SU-DHL-6 (cell line): ENCODE data around the gene RALGAPA1.

Experiments
- H2AFZ ChIP-seq: fragments of 200-600 bp; sonication (generic); 2 replicates; pipeline ENCODE4 v1.6.1; 2014; ENCODE audit warnings: low read depth, mild to moderate bottlenecking, moderate library complexity, mixed read lengths, antibody characterized with exemption, low read length; ENCODE audit not compliant: severe bottlenecking
- H3F3A ChIP-seq: fragments of 200-600 bp; shearing (Covaris generic); 2 replicates; pipeline ENCODE4 v1.6.0; 2016; ENCODE audit warnings: antibody characterized with exemption, mild to moderate bottlenecking; ENCODE audit not compliant: insufficient read depth
- H3K27ac ChIP-seq: fragments of 200-600 bp; sonication (generic); 2 replicates; pipeline ENCODE4 v1.5.1; 2016; ENCODE audit warnings: low read depth, mild to moderate bottlenecking, low read length, moderate library complexity, mixed read lengths
- H3K27me3 ChIP-seq: fragments of 200-600 bp; sonication (generic), shearing (Covaris generic); 2 replicates; pipeline ENCODE4 v1.6.0; 2014; ENCODE audit warnings: mild to moderate bottlenecking, low read length
- H3K36me3 ChIP-seq: fragments of 200-600 bp; sonication (generic); 2 replicates; pipeline ENCODE4 v1.6.1; 2014; ENCODE audit warnings: mild to moderate bottlenecking, low read length, mixed read lengths
- H3K4me2 ChIP-seq: fragments of 300-600, 200-600 bp; shearing (Covaris generic), sonication (generic); 2 replicates; pipeline ENCODE4 v1.6.0; 2014; ENCODE audit warnings: low read length, low read depth, mild to moderate bottlenecking; ENCODE audit not compliant: poor library complexity, severe bottlenecking
- H3K4me3 ChIP-seq: fragments of 200-600 bp; sonication (generic); 2 replicates; pipeline ENCODE4 v1.5.1; 2014; ENCODE audit warnings: antibody characterized with exemption, low read length, mild to moderate bottlenecking, mixed read lengths; ENCODE audit not compliant: insufficient read depth, poor library complexity, severe bottlenecking
- H3K79me2 ChIP-seq: fragments of 200-600 bp; sonication (generic); 2 replicates; pipeline ENCODE4 v1.6.1; 2014; ENCODE audit warnings: mild to moderate bottlenecking, low read length, moderate library complexity; ENCODE audit not compliant: insufficient read depth
- H3K9ac ChIP-seq: fragments of 200-600 bp; sonication (generic); 2 replicates; pipeline ENCODE4 v1.7.0; 2014; ENCODE audit warnings: mild to moderate bottlenecking, low read length
- H3K9me2 ChIP-seq: fragments of 200-600 bp; sonication (generic); replicated peaks from 2 replicates; pipeline ENCODE4 v1.6.1; 2014; ENCODE audit warnings: low read length; ENCODE audit not compliant: insufficient read depth
- H3K9me3 ChIP-seq: fragments of 200-600 bp; sonication (generic); 2 replicates; pipeline ENCODE4 v1.6.1; 2014; ENCODE audit warnings: low read length, mixed read lengths; ENCODE audit not compliant: insufficient read depth
- H4K20me1 ChIP-seq: fragments of 200-600 bp; sonication (generic); 2 replicates; pipeline ENCODE4 v1.6.1; 2014; ENCODE audit warnings: low read depth, mild to moderate bottlenecking, antibody characterized with exemption, low read length, moderate library complexity, mixed read lengths
- CTCF ChIP-seq: fragments of 200-600 bp; sonication (generic); IDR thresholded peaks from one replicate; pipeline ENCODE4 v1.5.1; 2017; ENCODE audit warnings: antibody characterized with exemption, mild to moderate bottlenecking, low read length, moderate library complexity; ENCODE audit not compliant: insufficient read depth, poor library complexity, severe bottlenecking
- EZH2phosphoT487 ChIP-seq: fragments of 200-600 bp; sonication (generic), shearing (Covaris generic); conservative IDR thresholded peaks from 2 replicates; pipeline ENCODE4 v1.6.1; 2018; ENCODE audit warnings: mild to moderate bottlenecking, antibody characterized with exemption, low read length, moderate library complexity, mixed read lengths

Gene RALGAPA1

GRCh38 chr14:35666429-35667043 lies 142.6 kb downstream of the RALGAPA1 start:
- Histone ChIP-seq H3K9ac (no peak overlapping the region), H4K20me1 (no peaks in the 10 kb centered on the region), H3K4me2 (no peak overlapping the region), H3K79me2 (no peaks in the 10 kb centered on the region), H2AFZ (no peak overlapping the region), H3K27me3 (no peaks in the 10 kb centered on the region), H3K27ac (no peak overlapping the region), H3K36me3 (no peaks in the 10 kb centered on the region), H3K9me3 (no peaks in the 10 kb centered on the region), H3K4me3 (no peak overlapping the region), H3K9me2 (no peaks in the 10 kb centered on the region), H3F3A (no peaks in the 10 kb centered on the region)
- TF ChIP-seq EZH2phosphoT487: no peak
- no peak for TF ChIP-seq CTCF

- H3K9me3 ChIP-seq: no peaks in the 10 kb centered on the region
- H3K4me2 ChIP-seq: no peak overlapping the region
- no peaks in the 10 kb centered on the region for H4K20me1 ChIP-seq
- no peaks in the 10 kb centered on the region for H3F3A ChIP-seq
- H3K79me2 ChIP-seq: no peaks in the 10 kb centered on the region
- H3K9ac ChIP-seq: no peak overlapping the region
- H3K9me2 ChIP-seq: no peaks in the 10 kb centered on the region
- H3K27ac ChIP-seq: no peak overlapping the region
- TF ChIP-seq CTCF: no peak
- TF ChIP-seq EZH2phosphoT487: no peak
- no peak overlapping the region for H2AFZ ChIP-seq
- no peaks in the 10 kb centered on the region for H3K27me3 ChIP-seq
- no peaks in the 10 kb centered on the region; the same call in 1 of the 2 replicates for H3K36me3 ChIP-seq
- no peak overlapping the region for H3K4me3 ChIP-seq
Measured at GRCh38 chr14:35661875-35662274, 147.2 kb downstream of the RALGAPA1 start.

DNA sequence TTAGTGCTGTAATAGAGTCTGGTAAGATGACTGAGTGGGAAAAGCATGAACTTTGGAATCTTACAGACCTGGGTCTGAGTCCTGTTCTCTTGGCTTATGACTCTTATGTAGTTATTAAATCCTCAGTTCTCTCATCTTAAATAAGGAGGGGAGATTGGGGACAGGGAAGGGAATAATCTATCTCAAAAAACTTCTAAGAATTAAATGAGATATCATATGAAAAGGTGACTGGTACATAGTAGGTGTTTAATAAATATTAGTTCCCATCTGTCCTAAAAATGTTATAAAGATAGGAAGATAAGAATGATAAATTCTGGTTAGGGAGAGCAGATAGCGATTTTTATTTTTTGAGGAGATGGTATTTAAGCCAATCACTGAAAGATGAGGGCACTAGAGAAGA lies 156.1 kb downstream of the RALGAPA1 start:
- H3K4me3 ChIP-seq: no peak overlapping the region

More for the DNA sequence above, 156.1 kb downstream of the RALGAPA1 start:
- H2AFZ ChIP-seq: no peak overlapping the region
- no peaks in the 10 kb centered on the region for H3K36me3 ChIP-seq
- no peaks in the 10 kb centered on the region for H3K9me2 ChIP-seq
- TF ChIP-seq CTCF (no peak), EZH2phosphoT487 (no peak)
- H3K9me3 ChIP-seq: no peaks in the 10 kb centered on the region
- H3K4me2 ChIP-seq: no peak overlapping the region
- H3K9ac ChIP-seq: no peak overlapping the region
- H4K20me1 ChIP-seq: no peaks in the 10 kb centered on the region
- H3F3A ChIP-seq: no peaks in the 10 kb centered on the region
- H3K27ac ChIP-seq: no peak overlapping the region
- H3K27me3 ChIP-seq: no peaks in the 10 kb centered on the region
- H3K79me2 ChIP-seq: no peaks in the 10 kb centered on the region
